IMR-90 (cell line): Measurements from ENCODE around the gene SELENBP1.

Experiments used
- CEBPB ChIP-seq: IDR thresholded peaks from 2 replicates; pipeline ENCODE4 v1.6.1; 2012; ENCODE audit warnings: low read depth, low read length, improper control_type of control experiment
- CHD1 ChIP-seq: IDR thresholded peaks from 2 replicates; pipeline ENCODE4 v1.6.1; 2012; ENCODE audit warnings: low read depth, low read length, improper control_type of control experiment
- FOS ChIP-seq: fragments of 150-350 bp; IDR thresholded peaks from 2 replicates; pipeline ENCODE4 v1.6.1; 2016; ENCODE audit warnings: low read depth, low read length
- MAFK ChIP-seq: IDR thresholded peaks from 2 replicates; pipeline ENCODE4 v1.6.1; 2012; ENCODE audit warnings: low read depth, low read length, improper control_type of control experiment
- MXI1 ChIP-seq: IDR thresholded peaks from 2 replicates; pipeline ENCODE4 v1.6.1; 2012; ENCODE audit warnings: low read depth, mild to moderate bottlenecking, low read length, moderate library complexity, borderline replicate concordance
- POLR2A ChIP-seq: IDR thresholded peaks from 2 replicates; pipeline ENCODE4 v1.6.1; 2012; ENCODE audit warnings: mild to moderate bottlenecking, low read depth, low read length
- TF ChIP-seq, protein P1 (sequence below): conservative IDR thresholded peaks from 2 replicates; pipeline ENCODE4 v1.5.1; 2012; ENCODE audit warnings: mild to moderate bottlenecking, low read depth, low read length, improper control_type of control experiment
- TF ChIP-seq, protein P2 (sequence below): fragments of 150-350 bp; IDR thresholded peaks from 2 replicates; pipeline ENCODE4 v1.6.1; 2017; ENCODE audit warnings: mild to moderate bottlenecking, antibody characterized with exemption, low read length, low read depth

- TF ChIP-seq, protein P1, sequence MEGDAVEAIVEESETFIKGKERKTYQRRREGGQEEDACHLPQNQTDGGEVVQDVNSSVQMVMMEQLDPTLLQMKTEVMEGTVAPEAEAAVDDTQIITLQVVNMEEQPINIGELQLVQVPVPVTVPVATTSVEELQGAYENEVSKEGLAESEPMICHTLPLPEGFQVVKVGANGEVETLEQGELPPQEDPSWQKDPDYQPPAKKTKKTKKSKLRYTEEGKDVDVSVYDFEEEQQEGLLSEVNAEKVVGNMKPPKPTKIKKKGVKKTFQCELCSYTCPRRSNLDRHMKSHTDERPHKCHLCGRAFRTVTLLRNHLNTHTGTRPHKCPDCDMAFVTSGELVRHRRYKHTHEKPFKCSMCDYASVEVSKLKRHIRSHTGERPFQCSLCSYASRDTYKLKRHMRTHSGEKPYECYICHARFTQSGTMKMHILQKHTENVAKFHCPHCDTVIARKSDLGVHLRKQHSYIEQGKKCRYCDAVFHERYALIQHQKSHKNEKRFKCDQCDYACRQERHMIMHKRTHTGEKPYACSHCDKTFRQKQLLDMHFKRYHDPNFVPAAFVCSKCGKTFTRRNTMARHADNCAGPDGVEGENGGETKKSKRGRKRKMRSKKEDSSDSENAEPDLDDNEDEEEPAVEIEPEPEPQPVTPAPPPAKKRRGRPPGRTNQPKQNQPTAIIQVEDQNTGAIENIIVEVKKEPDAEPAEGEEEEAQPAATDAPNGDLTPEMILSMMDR: no peak
- TF ChIP-seq CEBPB (no peak), POLR2A (no peak), MAFK (no peak), MXI1 (no peak), FOS (no peak), CHD1 (no peak)
- TF ChIP-seq, protein P2, sequence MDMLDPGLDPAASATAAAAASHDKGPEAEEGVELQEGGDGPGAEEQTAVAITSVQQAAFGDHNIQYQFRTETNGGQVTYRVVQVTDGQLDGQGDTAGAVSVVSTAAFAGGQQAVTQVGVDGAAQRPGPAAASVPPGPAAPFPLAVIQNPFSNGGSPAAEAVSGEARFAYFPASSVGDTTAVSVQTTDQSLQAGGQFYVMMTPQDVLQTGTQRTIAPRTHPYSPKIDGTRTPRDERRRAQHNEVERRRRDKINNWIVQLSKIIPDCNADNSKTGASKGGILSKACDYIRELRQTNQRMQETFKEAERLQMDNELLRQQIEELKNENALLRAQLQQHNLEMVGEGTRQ: no peak
Measured at GRCh38 chr1:151324390-151324930, 48.0 kb downstream of the SELENBP1 start.
